ENCODE measurements around the gene TMPRSS11F. TPM values are rescaled to one million over a fixed set of nuclear protein-coding genes. Genes with fewer than 3 reads are reported as not detected.

The TMPRSS11F gene
- polyA plus RNA-seq, 1 donor from 2014 or later, result not detected

- no peaks in the 10 kb centered on the region for H3K9me2 ChIP-seq (ENCODE audit: insufficient read depth, low read length)
- no peak overlapping the region for H3K4me3 ChIP-seq (ENCODE audit: low read length)
- H3K9me3 ChIP-seq (ENCODE audit: low read length), result no peaks in the 10 kb centered on the region
- H3K27me3 ChIP-seq (ENCODE audit: insufficient read depth, low read depth, low read length), result no peaks in the 10 kb centered on the region
- H3F3A ChIP-seq (ENCODE audit: insufficient read depth, low read length, poor library complexity, severe bottlenecking), result no peaks in the 10 kb centered on the region
- TF ChIP-seq CTCF (IDR thresholded peaks at IDR 0.05; ENCODE audit: poor library complexity, severe bottlenecking) (no peak), POLR2AphosphoS5 (IDR thresholded peaks at IDR 0.05) (no peak), EZH2 (IDR thresholded peaks at IDR 0.05; ENCODE audit: borderline replicate concordance, insufficient read depth, low read length, poor library complexity, severe bottlenecking) (no peak), RAD21 (conservative IDR thresholded peaks at IDR 0.05) (no peak), SMC3 (conservative IDR thresholded peaks at IDR 0.05; ENCODE audit: poor library complexity) (no peak), EP300 (conservative IDR thresholded peaks at IDR 0.05; ENCODE audit: poor library complexity, severe bottlenecking) (no peak), MXI1 (conservative IDR thresholded peaks at IDR 0.05; ENCODE audit: poor library complexity, severe bottlenecking) (no peak), REST (IDR thresholded peaks at IDR 0.05; ENCODE audit: borderline replicate concordance) (no peak), TAF1 (IDR thresholded peaks at IDR 0.05; ENCODE audit: low read depth) (no peak)
- H3K27ac ChIP-seq (ENCODE audit: low read length), result no peak overlapping the region
- H2AFZ ChIP-seq (ENCODE audit: low read depth, low read length), result no peak overlapping the region
- no peak overlapping the region for H3K9ac ChIP-seq (ENCODE audit: low read length)
- H3K4me2 ChIP-seq (ENCODE audit: low read length), result no peak overlapping the region
- no peaks in the 10 kb centered on the region for H4K20me1 ChIP-seq (ENCODE audit: insufficient read depth)
- no peaks in the 10 kb centered on the region for H3K79me2 ChIP-seq (replicated peaks; ENCODE audit: insufficient read depth, low read length)
- no peaks in the 10 kb centered on the region for H3K36me3 ChIP-seq (ENCODE audit: insufficient read depth, low read length)
These were observed 32.5 kb upstream of the TMPRSS11F start for GRCh38 chr4:68162196-68162595.

- H3F3A ChIP-seq (ENCODE audit: insufficient read depth, low read length, poor library complexity, severe bottlenecking), result no peaks in the 10 kb centered on the region
- H3K27me3 ChIP-seq (ENCODE audit: insufficient read depth, low read depth, low read length), result no peaks in the 10 kb centered on the region
- no peak for TF ChIP-seq CTCF (IDR thresholded peaks at IDR 0.05; ENCODE audit: poor library complexity, severe bottlenecking)
- H3K4me3 ChIP-seq (ENCODE audit: low read length), result no peak overlapping the region
- no peak overlapping the region for H3K4me2 ChIP-seq (ENCODE audit: low read length)
- H3K27ac ChIP-seq (ENCODE audit: low read length), result no peak overlapping the region
- no peaks in the 10 kb centered on the region for H3K9me2 ChIP-seq (ENCODE audit: insufficient read depth, low read length)
- no peaks in the 10 kb centered on the region for H4K20me1 ChIP-seq (ENCODE audit: insufficient read depth)
- no peaks in the 10 kb centered on the region for H3K9me3 ChIP-seq (ENCODE audit: low read length)
- H2AFZ ChIP-seq (ENCODE audit: low read depth, low read length), result no peak overlapping the region
- H3K9ac ChIP-seq (ENCODE audit: low read length), result no peak overlapping the region
- H3K36me3 ChIP-seq (ENCODE audit: insufficient read depth, low read length), result no peaks in the 10 kb centered on the region
- no peaks in the 10 kb centered on the region for H3K79me2 ChIP-seq (replicated peaks; ENCODE audit: insufficient read depth, low read length)
These were observed 22.7 kb upstream of the TMPRSS11F start for GRCh38 chr4:68152411-68152810.

Data from neural cell (in vitro differentiated cells).